ENCODE results near the gene FES. TPM values are rescaled to one million over a fixed set of nuclear protein-coding genes. Genes with fewer than 3 reads are reported as not detected.

The FES gene
- polyA plus RNA-seq, 1 donor, result 17.9 TPM

DNA sequence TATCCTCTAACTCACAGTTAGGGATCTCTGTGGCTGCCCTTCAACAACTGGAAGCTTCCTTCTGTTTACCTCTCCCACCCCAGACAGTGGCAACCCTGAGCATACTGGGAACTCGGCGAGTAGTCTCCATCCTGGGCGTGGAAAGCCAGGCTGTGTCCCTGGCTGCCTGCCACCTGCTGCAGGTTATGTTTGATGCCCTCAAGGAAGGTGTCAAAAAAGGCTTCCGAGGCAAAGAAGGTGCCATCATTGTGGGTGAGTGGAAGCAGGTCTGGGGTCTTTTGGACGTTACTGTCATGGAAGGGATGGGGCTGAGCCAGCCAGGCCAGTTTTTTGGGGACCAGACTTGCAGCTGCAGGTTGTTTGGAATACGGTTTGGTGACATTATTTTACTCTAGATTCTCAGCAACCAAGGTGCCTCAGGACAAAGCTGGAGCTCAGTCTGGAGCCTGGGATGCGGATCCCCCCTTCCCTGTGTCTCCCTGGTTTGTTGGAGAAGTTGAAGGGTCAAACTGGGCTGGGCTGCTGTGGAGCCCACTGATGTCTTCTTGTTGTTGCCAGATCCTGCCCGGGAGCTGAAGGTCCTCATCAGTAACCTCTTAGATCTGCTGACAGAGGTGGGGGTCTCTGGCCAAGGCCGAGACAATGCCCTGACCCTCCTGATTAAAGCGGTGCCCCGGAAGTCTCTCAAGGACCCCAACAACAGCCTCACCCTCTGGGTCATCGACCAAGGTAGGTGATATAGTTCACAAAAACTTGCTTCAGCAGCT lies 58.2 kb downstream of the FES start:
- Histone ChIP-seq H3K27me3 (ENCODE audit: control insufficient read depth, insufficient read depth, low read length) (no peaks in the 10 kb centered on the region), H3K9me3 (ENCODE audit: control insufficient read depth, low read depth, low read length) (no peaks in the 10 kb centered on the region), H3K4me1 (ENCODE audit: control insufficient read depth, insufficient read depth, low read length) (no peaks in the 10 kb centered on the region), H3K4me3 (ENCODE audit: low read length) (no peak overlapping the region), H3K36me3 (ENCODE audit: control insufficient read depth, insufficient read depth, low read length) (peaks cover 78% of the 10 kb centered on the region), H3K27ac (ENCODE audit: low read length) (no peak overlapping the region)
- no peak for DNase-seq
- no CpG with 5 or more reads among the region's 12 CpGs for WGBS (ENCODE audit: insufficient coverage, low lambda C conversion rate)

DNA sequence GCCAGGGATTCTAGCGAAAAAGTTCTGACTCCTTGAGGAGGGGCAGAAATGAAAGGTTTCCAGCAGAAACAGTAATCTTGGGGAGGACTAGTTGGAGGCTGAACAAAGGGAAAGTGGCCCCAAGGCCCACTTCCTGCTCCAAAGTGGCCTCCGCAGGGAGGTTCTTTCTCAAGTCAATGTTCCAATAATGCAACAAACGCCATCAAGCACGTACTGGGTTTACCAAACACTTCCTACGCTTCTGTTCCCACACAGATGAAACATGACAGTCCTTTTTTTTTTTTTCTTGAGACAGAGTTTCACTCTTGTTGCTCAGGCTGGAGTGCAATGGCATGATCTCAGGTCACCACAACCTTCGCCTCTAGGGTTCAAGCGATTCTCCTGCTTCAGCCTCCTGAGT lies 60.8 kb downstream of the FES start:
- no CpG with 5 or more reads among the region's 7 CpGs for WGBS (ENCODE audit: insufficient coverage, low lambda C conversion rate)
- Histone ChIP-seq H3K9me3 (ENCODE audit: control insufficient read depth, low read depth, low read length) (no peaks in the 10 kb centered on the region), H3K27me3 (ENCODE audit: control insufficient read depth, insufficient read depth, low read length) (no peaks in the 10 kb centered on the region), H3K4me3 (ENCODE audit: low read length) (no peak overlapping the region), H3K36me3 (ENCODE audit: control insufficient read depth, insufficient read depth, low read length) (peaks cover 80% of the 10 kb centered on the region), H3K27ac (ENCODE audit: low read length) (no peak overlapping the region), H3K4me1 (ENCODE audit: control insufficient read depth, insufficient read depth, low read length) (no peaks in the 10 kb centered on the region)
- DNase-seq, result no peak

Other genes starting within 250 kb of the FES start
- 4.2 TPM for gene BLM, start 167.2 kb upstream of the FES start, polyA plus RNA-seq
- gene FURIN, start 15.9 kb upstream of the FES start, polyA plus RNA-seq, result 91.6 TPM
- gene MAN2A2, start 18.8 kb downstream of the FES start, polyA plus RNA-seq, result 44.0 TPM
- 19.2 TPM for gene HDDC3, start 48.0 kb downstream of the FES start, polyA plus RNA-seq
- gene UNC45A, start 50.8 kb downstream of the FES start, polyA plus RNA-seq, result 49.1 TPM
- 22.9 TPM for gene RCCD1, start 70.4 kb downstream of the FES start, polyA plus RNA-seq
- 40.0 TPM for gene PRC1, start 110.0 kb downstream of the FES start, polyA plus RNA-seq
- gene VPS33B, start 138.1 kb downstream of the FES start, polyA plus RNA-seq, result 14.2 TPM
- gene SV2B, start 215.8 kb downstream of the FES start, polyA plus RNA-seq, result 2.4 TPM